GM23338 (cell line): ENCODE data around the gene RUVBL2. TPM values are rescaled to one million over a fixed set of nuclear protein-coding genes. Genes with fewer than 3 reads are reported as not detected.
A peak's percentile ranks its signal among the peaks of the same experiment; 100 is the strongest.

ENCODE experiments used
- ATAC-seq: fragments of 200-7000 bp; cut with Tn5 transposase; 3 replicates; pipeline ENCODE4 v1.9.1; 2020
- DNase-seq: peaks from one replicate; pipeline ENCODE4 v3.0.0-alpha.2; 2015; ENCODE audit warnings: low spot score
- H2AFZ ChIP-seq: fragments of 200-600 bp; sonication (generic); 2 replicates; pipeline ENCODE4 v1.8.0; 2016; ENCODE audit warnings: antibody characterized with exemption, mild to moderate bottlenecking, moderate library complexity
- H3F3A ChIP-seq: fragments of 200-600 bp; sonication (generic); replicated peaks from 2 replicates; pipeline ENCODE4 v1.8.0; 2017; ENCODE audit warnings: antibody characterized with exemption, mixed run types, low read depth
- H3K27ac ChIP-seq: fragments of 200-600 bp; sonication (generic); 2 replicates; pipeline ENCODE4 v1.6.1; 2016; ENCODE audit warnings: low read depth
- H3K27me3 ChIP-seq: fragments of 200-600 bp; sonication (generic); 2 replicates; pipeline ENCODE4 v1.8.0; 2016; ENCODE audit warnings: mild to moderate bottlenecking, mixed run types, moderate library complexity; ENCODE audit not compliant: insufficient read depth
- H3K36me3 ChIP-seq: fragments of 200-600 bp; sonication (generic); 2 replicates; pipeline ENCODE4 v1.8.0; 2016; ENCODE audit warnings: mild to moderate bottlenecking; ENCODE audit not compliant: insufficient read depth
- H3K4me1 ChIP-seq: fragments of 200-600 bp; sonication (generic); 2 replicates; pipeline ENCODE4 v1.8.0; 2016; ENCODE audit warnings: mild to moderate bottlenecking, moderate library complexity; ENCODE audit not compliant: insufficient read depth
- H3K4me2 ChIP-seq: fragments of 200-600 bp; sonication (generic); 2 replicates; pipeline ENCODE4 v1.7.1; 2017; ENCODE audit warnings: mixed run types
- H3K4me3 ChIP-seq: fragments of 200-600 bp; sonication (generic); 2 replicates; pipeline ENCODE4 v1.6.1; 2016; ENCODE audit warnings: mixed run types
- H3K79me2 ChIP-seq: fragments of 200-600 bp; sonication (generic); replicated peaks from 2 replicates; pipeline ENCODE4 v1.8.0; 2017; ENCODE audit warnings: mild to moderate bottlenecking; ENCODE audit not compliant: insufficient read depth
- H3K9me2 ChIP-seq: fragments of 200-600 bp; sonication (generic); 2 replicates; pipeline ENCODE4 v1.8.0; 2017; ENCODE audit not compliant: insufficient read depth
- H4K20me1 ChIP-seq: fragments of 200-600 bp; sonication (generic); replicated peaks from 2 replicates; pipeline ENCODE4 v1.8.0; 2017; ENCODE audit warnings: mild to moderate bottlenecking; ENCODE audit not compliant: insufficient read depth
- H3K27ac Mint-ChIP-seq: 2 replicates; pipeline ENCODE4 v1.8.0; 2020; ENCODE audit warnings: inconsistent platforms, mild to moderate bottlenecking, moderate library complexity, mixed read lengths
- H3K27me3 Mint-ChIP-seq: 3 replicates; pipeline ENCODE4 v1.8.0; 2022; ENCODE audit warnings: low read depth, mild to moderate bottlenecking, moderate library complexity, mixed read lengths, inconsistent platforms; ENCODE audit not compliant: insufficient read depth, poor library complexity
- H3K36me3 Mint-ChIP-seq: 3 replicates; pipeline ENCODE4 v1.8.0; 2021; ENCODE audit warnings: low read depth, mild to moderate bottlenecking, inconsistent platforms, moderate library complexity, mixed read lengths
- H3K4me1 Mint-ChIP-seq: 3 replicates; pipeline ENCODE4 v1.8.0; 2020; ENCODE audit warnings: mild to moderate bottlenecking, inconsistent platforms, mixed read lengths
- H3K4me3 Mint-ChIP-seq: 3 replicates; pipeline ENCODE4 v1.8.0; 2021; ENCODE audit warnings: moderate library complexity, mild to moderate bottlenecking, inconsistent platforms, mixed read lengths
- H3K9me3 Mint-ChIP-seq: 3 replicates; pipeline ENCODE4 v1.8.0; 2020; ENCODE audit warnings: moderate library complexity, mild to moderate bottlenecking, inconsistent platforms, mixed read lengths
- CREB1 ChIP-seq: fragments of 250-450 bp; sonication (Bioruptor Pico); IDR thresholded peaks from 2 replicates; pipeline ENCODE4 v1.5.0; 2020; ENCODE audit warnings: low read depth, mild to moderate bottlenecking, moderate library complexity
- EZH2 ChIP-seq: fragments of 200-600 bp; sonication (generic); IDR thresholded peaks from one replicate; pipeline ENCODE4 v1.8.0; 2017; ENCODE audit warnings: antibody characterized with exemption, mild to moderate bottlenecking, low read depth; ENCODE audit not compliant: unreplicated experiment
- EZH2phosphoT487 ChIP-seq: fragments of 200-600 bp; sonication (generic); IDR thresholded peaks from one replicate; pipeline ENCODE4 v1.8.1; 2018; ENCODE audit warnings: antibody characterized with exemption; ENCODE audit not compliant: unreplicated experiment
- JUNB ChIP-seq: IDR thresholded peaks from one replicate; pipeline ENCODE4 v1.6.1; 2016; ENCODE audit warnings: antibody characterized with exemption; ENCODE audit not compliant: unreplicated experiment
- NANOG ChIP-seq: IDR thresholded peaks from 2 replicates; pipeline ENCODE4 v1.6.1; 2016; ENCODE audit warnings: antibody characterized with exemption, borderline replicate concordance
- POLR2AphosphoS5 ChIP-seq: IDR thresholded peaks from 2 replicates; pipeline ENCODE4 v1.6.1; 2016; ENCODE audit warnings: antibody characterized with exemption, low read depth
- STAT1 ChIP-seq: IDR thresholded peaks from one replicate; pipeline ENCODE4 v1.6.1; 2016; ENCODE audit warnings: antibody characterized with exemption; ENCODE audit not compliant: unreplicated experiment
- ZNF114 ChIP-seq: fragments of 250-450 bp; sonication (Bioruptor Pico); IDR thresholded peaks from 2 replicates; pipeline ENCODE4 v1.5.0; 2020; ENCODE audit warnings: mild to moderate bottlenecking, moderate library complexity
- ZNF331 ChIP-seq: fragments of 250-450 bp; sonication (Bioruptor Pico); IDR thresholded peaks from 2 replicates; pipeline ENCODE4 v1.5.0; 2020; ENCODE audit warnings: low read depth, mild to moderate bottlenecking, moderate library complexity
- polyA plus RNA-seq: library from polyadenylated mRNA; unstranded; fragments of >200 nt; fragmentation: Nextera tagmentation; extraction: Ambion mirVana; gene quantifications from 2 replicates; pipeline ENCODE4 v1.2.1, GENCODE V29; 2016
- total RNA-seq: library from RNA; depleted of rRNA; stranded (reverse); fragments of >200 nt; shearing (Covaris generic); gene quantifications from 2 replicates; pipeline ENCODE4 v1.2.3, GENCODE V29; 2014
- TF ChIP-seq, protein P1 (sequence below): IDR thresholded peaks from 2 replicates; pipeline ENCODE4 v1.6.1; 2016; ENCODE audit warnings: antibody characterized with exemption
- TF ChIP-seq, protein P2 (sequence below): fragments of 250-450 bp; sonication (Bioruptor Pico); IDR thresholded peaks from 2 replicates; pipeline ENCODE4 v1.5.0; 2020; ENCODE audit warnings: mild to moderate bottlenecking, moderate library complexity
- TF ChIP-seq, protein P3 (sequence below), 2 experiments: fragments of 200-600 bp in 1 of 2; sonication (generic) in 1 of 2; conservative IDR thresholded peaks; 2 replicates each; pipeline versions ENCODE4 v1.5.1 to v1.6.1; 2016 to 2017; ENCODE audit warnings: antibody characterized with exemption in 2 of 2, low read depth in 2 of 2, mild to moderate bottlenecking in 2 of 2, moderate library complexity in 1 of 2
- TF ChIP-seq, protein P4 (sequence below): IDR thresholded peaks from one replicate; pipeline ENCODE4 v1.6.1; 2018; ENCODE audit warnings: antibody characterized with exemption; ENCODE audit not compliant: unreplicated experiment

Gene RUVBL2
- total and polyA plus RNA-seq, 2 experiments from 2014 or later, result 196 to 252 TPM

DNA sequence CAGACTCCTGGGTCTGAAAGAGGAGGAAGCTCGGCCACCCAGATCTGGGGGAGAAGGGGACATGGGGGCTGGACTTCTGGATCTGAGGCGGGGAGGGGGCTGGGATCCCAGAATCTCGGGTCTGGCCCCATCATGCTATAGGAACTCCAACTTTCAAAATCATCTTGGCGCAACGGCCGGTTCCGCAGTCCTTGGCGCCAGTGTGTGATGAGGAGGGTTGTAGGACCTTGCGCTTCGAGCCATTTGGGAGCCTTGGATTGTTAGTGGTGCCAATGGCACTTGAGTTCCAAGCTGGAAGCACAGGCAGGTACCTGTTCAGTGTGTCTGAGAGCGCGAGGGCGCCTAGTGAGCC, 324 bp downstream of the RUVBL2 start:
- Histone ChIP-seq H3K36me3 (no peaks in the 10 kb centered on the region), H3K4me3 (peak overlapping the region; percentile 100), H3K9me2 (no peaks in the 10 kb centered on the region), H2AFZ (no peak overlapping the region), H3K27ac (no peak overlapping the region), H3K4me1 (peaks cover 13% of the 10 kb centered on the region; the same call in 1 of the 2 replicates), H3K4me2 (peak overlapping the region; percentile 96), H3K79me2 (peaks cover 65% of the 10 kb centered on the region), H3F3A (0 out of 2 replicates have a peak, but pooled peaks cover 7% of the 10 kb centered on the region), H3K27me3 (no peaks in the 10 kb centered on the region), H4K20me1 (peaks cover 9% of the 10 kb centered on the region; the same call in 1 of the 2 replicates)
- Mint-ChIP-seq H3K36me3 (peaks cover 21% of the 10 kb centered on the region), H3K4me1 (peaks cover 31% of the 10 kb centered on the region), H3K27ac (peak overlapping the region; percentile 98), H3K27me3 (peaks cover 15% of the 10 kb centered on the region), H3K9me3 (no peaks in the 10 kb centered on the region), H3K4me3 (peak overlapping the region; percentile 96)
- DNase-seq (no peak), ATAC-seq (no peak)
- TF ChIP-seq JUNB, result no peak
- TF ChIP-seq, protein P1, sequence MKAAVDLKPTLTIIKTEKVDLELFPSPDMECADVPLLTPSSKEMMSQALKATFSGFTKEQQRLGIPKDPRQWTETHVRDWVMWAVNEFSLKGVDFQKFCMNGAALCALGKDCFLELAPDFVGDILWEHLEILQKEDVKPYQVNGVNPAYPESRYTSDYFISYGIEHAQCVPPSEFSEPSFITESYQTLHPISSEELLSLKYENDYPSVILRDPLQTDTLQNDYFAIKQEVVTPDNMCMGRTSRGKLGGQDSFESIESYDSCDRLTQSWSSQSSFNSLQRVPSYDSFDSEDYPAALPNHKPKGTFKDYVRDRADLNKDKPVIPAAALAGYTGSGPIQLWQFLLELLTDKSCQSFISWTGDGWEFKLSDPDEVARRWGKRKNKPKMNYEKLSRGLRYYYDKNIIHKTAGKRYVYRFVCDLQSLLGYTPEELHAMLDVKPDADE, result no peak
- TF ChIP-seq, protein P2, sequence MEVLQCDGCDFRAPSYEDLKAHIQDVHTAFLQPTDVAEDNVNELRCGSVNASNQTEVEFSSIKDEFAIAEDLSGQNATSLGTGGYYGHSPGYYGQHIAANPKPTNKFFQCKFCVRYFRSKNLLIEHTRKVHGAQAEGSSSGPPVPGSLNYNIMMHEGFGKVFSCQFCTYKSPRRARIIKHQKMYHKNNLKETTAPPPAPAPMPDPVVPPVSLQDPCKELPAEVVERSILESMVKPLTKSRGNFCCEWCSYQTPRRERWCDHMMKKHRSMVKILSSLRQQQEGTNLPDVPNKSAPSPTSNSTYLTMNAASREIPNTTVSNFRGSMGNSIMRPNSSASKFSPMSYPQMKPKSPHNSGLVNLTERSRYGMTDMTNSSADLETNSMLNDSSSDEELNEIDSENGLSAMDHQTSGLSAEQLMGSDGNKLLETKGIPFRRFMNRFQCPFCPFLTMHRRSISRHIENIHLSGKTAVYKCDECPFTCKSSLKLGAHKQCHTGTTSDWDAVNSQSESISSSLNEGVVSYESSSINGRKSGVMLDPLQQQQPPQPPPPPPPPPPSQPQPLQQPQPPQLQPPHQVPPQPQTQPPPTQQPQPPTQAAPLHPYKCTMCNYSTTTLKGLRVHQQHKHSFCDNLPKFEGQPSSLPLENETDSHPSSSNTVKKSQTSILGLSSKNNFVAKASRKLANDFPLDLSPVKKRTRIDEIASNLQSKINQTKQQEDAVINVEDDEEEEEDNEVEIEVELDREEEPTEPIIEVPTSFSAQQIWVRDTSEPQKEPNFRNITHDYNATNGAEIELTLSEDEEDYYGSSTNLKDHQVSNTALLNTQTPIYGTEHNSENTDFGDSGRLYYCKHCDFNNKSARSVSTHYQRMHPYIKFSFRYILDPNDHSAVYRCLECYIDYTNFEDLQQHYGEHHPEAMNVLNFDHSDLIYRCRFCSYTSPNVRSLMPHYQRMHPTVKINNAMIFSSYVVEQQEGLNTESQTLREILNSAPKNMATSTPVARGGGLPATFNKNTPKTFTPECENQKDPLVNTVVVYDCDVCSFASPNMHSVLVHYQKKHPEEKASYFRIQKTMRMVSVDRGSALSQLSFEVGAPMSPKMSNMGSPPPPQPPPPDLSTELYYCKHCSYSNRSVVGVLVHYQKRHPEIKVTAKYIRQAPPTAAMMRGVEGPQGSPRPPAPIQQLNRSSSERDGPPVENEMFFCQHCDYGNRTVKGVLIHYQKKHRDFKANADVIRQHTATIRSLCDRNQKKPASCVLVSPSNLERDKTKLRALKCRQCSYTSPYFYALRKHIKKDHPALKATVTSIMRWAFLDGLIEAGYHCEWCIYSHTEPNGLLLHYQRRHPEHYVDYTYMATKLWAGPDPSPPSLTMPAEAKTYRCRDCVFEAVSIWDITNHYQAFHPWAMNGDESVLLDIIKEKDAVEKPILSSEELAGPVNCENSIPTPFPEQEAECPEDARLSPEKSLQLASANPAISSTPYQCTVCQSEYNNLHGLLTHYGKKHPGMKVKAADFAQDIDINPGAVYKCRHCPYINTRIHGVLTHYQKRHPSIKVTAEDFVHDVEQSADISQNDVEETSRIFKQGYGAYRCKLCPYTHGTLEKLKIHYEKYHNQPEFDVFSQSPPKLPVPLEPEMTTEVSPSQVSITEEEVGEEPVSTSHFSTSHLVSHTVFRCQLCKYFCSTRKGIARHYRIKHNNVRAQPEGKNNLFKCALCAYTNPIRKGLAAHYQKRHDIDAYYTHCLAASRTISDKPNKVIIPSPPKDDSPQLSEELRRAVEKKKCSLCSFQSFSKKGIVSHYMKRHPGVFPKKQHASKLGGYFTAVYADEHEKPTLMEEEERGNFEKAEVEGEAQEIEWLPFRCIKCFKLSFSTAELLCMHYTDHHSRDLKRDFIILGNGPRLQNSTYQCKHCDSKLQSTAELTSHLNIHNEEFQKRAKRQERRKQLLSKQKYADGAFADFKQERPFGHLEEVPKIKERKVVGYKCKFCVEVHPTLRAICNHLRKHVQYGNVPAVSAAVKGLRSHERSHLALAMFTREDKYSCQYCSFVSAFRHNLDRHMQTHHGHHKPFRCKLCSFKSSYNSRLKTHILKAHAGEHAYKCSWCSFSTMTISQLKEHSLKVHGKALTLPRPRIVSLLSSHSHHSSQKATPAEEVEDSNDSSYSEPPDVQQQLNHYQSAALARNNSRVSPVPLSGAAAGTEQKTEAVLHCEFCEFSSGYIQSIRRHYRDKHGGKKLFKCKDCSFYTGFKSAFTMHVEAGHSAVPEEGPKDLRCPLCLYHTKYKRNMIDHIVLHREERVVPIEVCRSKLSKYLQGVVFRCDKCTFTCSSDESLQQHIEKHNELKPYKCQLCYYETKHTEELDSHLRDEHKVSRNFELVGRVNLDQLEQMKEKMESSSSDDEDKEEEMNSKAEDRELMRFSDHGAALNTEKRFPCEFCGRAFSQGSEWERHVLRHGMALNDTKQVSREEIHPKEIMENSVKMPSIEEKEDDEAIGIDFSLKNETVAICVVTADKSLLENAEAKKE, result no peak
- TF ChIP-seq, protein P3, sequence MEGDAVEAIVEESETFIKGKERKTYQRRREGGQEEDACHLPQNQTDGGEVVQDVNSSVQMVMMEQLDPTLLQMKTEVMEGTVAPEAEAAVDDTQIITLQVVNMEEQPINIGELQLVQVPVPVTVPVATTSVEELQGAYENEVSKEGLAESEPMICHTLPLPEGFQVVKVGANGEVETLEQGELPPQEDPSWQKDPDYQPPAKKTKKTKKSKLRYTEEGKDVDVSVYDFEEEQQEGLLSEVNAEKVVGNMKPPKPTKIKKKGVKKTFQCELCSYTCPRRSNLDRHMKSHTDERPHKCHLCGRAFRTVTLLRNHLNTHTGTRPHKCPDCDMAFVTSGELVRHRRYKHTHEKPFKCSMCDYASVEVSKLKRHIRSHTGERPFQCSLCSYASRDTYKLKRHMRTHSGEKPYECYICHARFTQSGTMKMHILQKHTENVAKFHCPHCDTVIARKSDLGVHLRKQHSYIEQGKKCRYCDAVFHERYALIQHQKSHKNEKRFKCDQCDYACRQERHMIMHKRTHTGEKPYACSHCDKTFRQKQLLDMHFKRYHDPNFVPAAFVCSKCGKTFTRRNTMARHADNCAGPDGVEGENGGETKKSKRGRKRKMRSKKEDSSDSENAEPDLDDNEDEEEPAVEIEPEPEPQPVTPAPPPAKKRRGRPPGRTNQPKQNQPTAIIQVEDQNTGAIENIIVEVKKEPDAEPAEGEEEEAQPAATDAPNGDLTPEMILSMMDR (conservative IDR thresholded peaks at IDR 0.05; ENCODE audit: low read depth in 2 of 2), result no peak
- no peak for TF ChIP-seq ZNF331 (CRISPR knock-in tag)
- TF ChIP-seq POLR2AphosphoS5, result no peak
- TF ChIP-seq, protein P4, sequence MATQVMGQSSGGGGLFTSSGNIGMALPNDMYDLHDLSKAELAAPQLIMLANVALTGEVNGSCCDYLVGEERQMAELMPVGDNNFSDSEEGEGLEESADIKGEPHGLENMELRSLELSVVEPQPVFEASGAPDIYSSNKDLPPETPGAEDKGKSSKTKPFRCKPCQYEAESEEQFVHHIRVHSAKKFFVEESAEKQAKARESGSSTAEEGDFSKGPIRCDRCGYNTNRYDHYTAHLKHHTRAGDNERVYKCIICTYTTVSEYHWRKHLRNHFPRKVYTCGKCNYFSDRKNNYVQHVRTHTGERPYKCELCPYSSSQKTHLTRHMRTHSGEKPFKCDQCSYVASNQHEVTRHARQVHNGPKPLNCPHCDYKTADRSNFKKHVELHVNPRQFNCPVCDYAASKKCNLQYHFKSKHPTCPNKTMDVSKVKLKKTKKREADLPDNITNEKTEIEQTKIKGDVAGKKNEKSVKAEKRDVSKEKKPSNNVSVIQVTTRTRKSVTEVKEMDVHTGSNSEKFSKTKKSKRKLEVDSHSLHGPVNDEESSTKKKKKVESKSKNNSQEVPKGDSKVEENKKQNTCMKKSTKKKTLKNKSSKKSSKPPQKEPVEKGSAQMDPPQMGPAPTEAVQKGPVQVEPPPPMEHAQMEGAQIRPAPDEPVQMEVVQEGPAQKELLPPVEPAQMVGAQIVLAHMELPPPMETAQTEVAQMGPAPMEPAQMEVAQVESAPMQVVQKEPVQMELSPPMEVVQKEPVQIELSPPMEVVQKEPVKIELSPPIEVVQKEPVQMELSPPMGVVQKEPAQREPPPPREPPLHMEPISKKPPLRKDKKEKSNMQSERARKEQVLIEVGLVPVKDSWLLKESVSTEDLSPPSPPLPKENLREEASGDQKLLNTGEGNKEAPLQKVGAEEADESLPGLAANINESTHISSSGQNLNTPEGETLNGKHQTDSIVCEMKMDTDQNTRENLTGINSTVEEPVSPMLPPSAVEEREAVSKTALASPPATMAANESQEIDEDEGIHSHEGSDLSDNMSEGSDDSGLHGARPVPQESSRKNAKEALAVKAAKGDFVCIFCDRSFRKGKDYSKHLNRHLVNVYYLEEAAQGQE, result no peak
- TF ChIP-seq NANOG, result no peak
- TF ChIP-seq CREB1, result no peak
- no peak for TF ChIP-seq ZNF114 (CRISPR knock-in tag)
- no peak for TF ChIP-seq STAT1
- TF ChIP-seq EZH2phosphoT487, result no peak
- no peak for TF ChIP-seq EZH2
